ENCODE results near the gene RABGAP1L.
"Not testable (repeated sequence)": the region's sequence is repeated elsewhere in the genome, so short reads cannot be mapped to it uniquely, and the experiment has no call there.

RABGAP1L gene

GRCh38 chr1:174428739-174429138 lies 269.4 kb downstream of the RABGAP1L start:
- DNase-seq (ENCODE audit: low spot score): no peak

GRCh38 chr1:174433451-174433850 lies 274.1 kb downstream of the RABGAP1L start:
- DNase-seq (ENCODE audit: low spot score): no peak

DNA sequence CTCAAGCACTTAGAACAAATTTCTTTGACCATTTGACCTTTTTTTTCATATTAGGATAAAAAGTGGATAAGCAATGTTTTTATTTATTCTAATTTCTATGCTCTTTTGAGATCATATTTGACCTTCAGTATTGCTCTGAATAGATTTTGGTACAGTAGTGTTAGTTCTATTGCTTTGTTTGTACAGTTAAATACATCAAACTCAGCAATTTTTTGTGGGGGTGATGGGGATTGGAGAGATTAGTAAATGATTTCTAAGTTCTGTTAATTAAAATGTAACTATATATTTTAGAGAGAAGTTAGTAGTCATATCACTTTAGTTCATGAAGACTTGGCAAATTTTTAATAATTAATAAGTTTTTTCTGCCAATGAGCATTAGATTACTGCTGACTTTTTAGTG lies 286.0 kb downstream of the RABGAP1L start:
- DNase-seq (ENCODE audit: low spot score): no peak

DNA sequence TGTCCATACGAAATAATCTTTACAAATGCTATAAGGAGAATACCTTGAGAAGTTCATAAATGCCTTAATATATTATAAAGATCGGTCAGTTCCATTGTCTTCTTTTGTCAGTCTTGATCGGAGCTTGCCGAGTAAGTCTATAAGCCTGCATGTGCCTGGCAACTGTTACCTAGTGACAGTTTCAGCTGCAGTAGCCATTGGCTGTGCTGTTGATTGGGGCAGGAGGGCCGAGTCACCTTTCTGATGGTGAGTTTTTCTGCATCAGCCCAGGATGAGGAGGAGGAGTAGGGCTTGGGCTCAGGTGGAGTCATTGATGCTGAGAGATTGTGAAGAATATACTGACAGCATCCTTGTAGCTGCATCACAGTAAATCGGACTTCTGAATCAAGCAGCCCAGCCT lies 286.5 kb downstream of the RABGAP1L start:
- DNase-seq (ENCODE audit: low spot score): no peak

- DNase-seq (ENCODE audit: low spot score): no peak
Observed at GRCh38 chr1:174447866-174448530, 288.7 kb downstream of the RABGAP1L start, which contains the start of gene GPR52. TSS of gene GPR52 (plus strand) at chr1:174447964. CDS start at chr1:174448112, 148 bp downstream.

DNA sequence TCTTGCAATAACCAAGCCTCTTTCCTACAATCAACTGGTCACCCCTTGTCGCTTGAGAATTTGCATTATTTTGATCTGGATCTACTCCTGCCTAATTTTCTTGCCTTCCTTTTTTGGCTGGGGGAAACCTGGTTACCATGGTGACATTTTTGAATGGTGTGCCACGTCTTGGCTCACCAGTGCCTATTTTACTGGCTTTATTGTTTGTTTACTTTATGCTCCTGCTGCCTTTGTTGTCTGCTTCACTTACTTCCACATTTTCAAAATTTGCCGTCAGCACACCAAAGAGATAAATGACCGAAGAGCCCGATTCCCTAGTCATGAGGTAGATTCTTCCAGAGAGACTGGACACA lies 289.2 kb downstream of the RABGAP1L start:
- no peak for DNase-seq (ENCODE audit: low spot score)

- DNase-seq (ENCODE audit: low spot score): no peak
Observed at GRCh38 chr1:174448974-174449373, 289.7 kb downstream of the RABGAP1L start.

- DNase-seq (ENCODE audit: low spot score): no peak
Observed at GRCh38 chr1:174451408-174451807, 292.1 kb downstream of the RABGAP1L start.

DNA sequence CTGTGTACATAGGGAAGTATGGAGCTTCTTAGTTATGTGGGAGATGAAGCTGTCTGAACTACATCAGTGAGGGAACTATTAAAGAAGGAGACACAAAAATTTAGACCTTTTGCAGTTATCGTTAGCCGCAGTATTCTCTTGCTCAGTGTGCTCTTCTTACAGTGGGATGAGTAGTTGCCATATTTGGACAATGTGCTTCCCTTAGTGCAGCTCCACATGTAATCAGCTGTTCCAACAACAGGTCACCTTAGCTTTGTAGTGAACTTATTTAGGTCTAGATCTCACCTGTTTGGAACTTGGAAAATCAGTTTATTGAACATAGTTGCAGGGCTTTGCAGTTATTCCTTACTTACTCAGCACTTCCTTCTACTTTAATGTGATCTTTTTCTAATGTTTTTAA lies 306.5 kb downstream of the RABGAP1L start:
- no peak for DNase-seq (ENCODE audit: low spot score)

- no peak for DNase-seq (ENCODE audit: low spot score)
Observed at GRCh38 chr1:174466607-174467006, 307.3 kb downstream of the RABGAP1L start.

- no peak for DNase-seq (ENCODE audit: low spot score)
Observed at GRCh38 chr1:174469052-174469451, 309.7 kb downstream of the RABGAP1L start.

DNA sequence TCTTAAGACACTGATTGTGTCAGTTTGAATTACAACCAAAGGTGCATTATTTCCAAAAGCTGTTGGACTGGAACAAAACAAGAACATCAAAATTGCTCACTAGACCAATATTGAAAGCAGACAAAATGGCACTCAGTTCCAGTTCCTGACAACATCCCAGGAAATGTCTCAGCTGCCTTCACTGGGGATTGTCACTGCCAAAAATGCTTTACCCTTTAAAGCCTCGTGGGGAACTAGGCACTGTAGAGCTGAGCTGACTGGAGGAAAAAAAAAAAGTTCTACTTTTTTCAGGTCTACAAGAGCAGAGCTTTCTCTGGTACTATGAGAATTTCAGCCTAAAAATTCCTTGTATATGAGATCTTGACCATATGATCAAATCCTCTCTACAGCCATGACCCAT lies 310.4 kb downstream of the RABGAP1L start:
- no peak for DNase-seq (ENCODE audit: low spot score)

DNA sequence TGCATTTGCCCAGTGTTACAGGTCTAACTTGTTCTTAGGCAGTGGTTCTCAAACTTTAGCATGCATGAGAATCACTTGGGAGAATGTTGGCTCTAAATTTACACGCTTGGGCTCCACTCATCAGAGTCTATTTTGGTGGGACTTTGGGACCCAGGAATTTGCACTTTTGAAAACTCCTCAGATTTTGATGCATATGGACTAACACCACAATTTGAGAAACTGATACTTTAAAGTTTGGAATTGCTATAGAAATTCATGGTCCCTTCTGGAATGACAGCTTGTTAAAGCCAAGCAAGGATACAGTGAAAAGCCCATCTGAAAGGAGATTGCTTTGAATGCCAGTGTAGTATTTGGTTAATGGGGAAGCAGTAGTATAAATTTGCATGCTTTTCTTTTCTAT lies 320.0 kb downstream of the RABGAP1L start:
- no peak for DNase-seq (ENCODE audit: low spot score)

GRCh38 chr1:174480324-174480723 lies 321.0 kb downstream of the RABGAP1L start:
- DNase-seq (ENCODE audit: low spot score): no peak

DNA sequence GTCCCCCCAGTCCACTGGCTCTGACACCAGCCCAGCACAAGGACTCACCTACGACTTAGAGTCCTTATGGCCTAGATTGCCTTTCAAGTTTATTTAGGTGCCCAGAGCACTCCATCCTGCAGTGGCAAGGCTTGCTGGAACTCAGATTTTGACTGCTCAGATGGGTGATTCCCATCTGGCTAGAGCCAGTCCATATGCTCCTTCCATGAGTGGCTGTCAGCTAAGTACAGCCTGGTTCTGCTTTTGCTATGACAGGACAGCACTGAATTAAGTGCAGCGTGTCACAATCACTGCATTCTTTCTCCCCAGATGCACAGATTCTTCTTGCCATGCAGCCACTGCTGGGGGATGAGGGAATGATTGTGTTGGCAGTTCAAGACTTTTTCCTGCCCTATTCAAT lies 332.3 kb downstream of the RABGAP1L start:
- no peak for DNase-seq (ENCODE audit: low spot score)

DNA sequence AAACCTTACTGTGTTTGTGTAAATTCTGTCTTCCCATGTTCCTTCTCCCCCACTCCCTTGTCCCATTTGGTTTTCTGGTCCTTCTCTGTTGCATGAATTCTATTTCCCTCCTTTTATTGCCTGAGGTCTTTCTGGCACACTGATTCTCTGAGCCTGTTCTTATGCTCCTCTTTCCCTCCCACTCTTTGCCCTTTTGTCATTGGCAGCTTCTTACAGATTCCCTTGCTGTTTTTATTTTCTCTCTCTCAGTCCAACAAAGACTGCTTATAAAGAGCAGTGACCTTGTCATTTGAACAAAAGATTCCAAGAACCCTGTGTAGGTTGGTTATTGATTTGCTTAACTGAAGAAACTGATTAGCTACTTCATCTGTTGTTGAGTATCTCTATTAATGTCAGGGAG lies 338.2 kb downstream of the RABGAP1L start:
- peak; percentile 50 for DNase-seq (ENCODE audit: low spot score)

- DNase-seq (ENCODE audit: low spot score): not testable (repeated sequence)
Observed at GRCh38 chr1:174516755-174517154, 357.4 kb downstream of the RABGAP1L start.

DNA sequence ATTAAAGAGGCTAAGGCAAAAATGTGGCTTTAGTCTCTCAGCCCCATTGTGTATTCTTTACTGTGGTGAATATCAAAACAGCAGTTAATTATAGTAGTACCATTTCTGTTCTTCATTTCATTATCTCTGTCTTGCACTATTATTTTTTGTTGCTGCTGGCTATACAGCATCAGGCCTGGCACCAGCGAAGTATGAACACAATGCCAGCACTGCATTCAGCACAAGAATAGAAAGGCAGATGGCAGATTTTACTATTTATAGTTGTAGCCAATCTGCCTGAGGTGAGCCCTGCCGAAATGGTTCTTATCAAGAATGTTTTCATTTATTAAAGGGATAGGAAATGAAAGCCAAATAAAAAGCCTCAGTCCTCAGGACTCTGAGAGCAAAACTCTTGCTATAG lies 360.5 kb downstream of the RABGAP1L start:
- no peak for DNase-seq (ENCODE audit: low spot score)

- DNase-seq (ENCODE audit: low spot score): no peak
Observed at GRCh38 chr1:174531751-174532150, 372.4 kb downstream of the RABGAP1L start.

DNA sequence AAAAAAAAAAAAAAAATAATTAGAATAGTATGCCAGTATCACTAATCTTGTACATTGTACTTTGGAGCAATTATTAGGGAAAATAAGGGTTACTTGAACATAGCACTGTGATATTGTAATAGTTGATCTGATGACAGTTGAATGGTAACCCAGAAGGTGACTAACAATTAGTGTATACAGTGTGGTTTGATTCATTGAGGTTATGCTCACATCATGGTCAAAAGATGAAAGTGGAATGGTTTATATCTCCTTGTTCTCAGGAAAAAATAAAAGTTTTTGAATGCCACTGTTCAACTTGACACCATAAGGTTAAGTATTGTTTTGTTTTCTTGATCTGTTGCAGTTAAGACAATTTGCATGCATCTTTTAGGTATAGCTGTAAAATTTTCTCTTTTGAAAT lies 375.5 kb downstream of the RABGAP1L start:
- DNase-seq (ENCODE audit: low spot score): no peak

- DNase-seq (ENCODE audit: low spot score): no peak
Observed at GRCh38 chr1:174535207-174535606, 375.9 kb downstream of the RABGAP1L start.

DNA sequence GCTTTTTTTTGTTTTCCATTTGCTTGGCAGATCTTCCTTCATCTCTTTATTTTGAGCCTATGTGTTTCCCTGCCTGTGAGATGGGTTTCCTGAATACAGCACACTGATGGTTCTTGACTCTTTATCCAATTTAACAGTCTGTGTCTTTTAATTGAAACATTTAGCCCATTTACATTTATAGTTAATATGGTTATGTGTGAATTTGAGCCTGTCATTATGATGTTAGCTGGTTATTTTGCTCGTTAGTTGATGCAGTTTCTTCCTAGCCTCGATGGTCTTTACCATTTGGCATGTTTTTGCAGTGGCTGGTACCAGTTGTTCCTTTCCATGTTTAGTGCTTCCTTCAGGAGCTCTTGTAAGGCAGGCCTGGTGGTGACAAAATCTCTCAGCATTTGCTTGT lies 384.1 kb downstream of the RABGAP1L start:
- DNase-seq (ENCODE audit: low spot score): not testable (repeated sequence)

DNA sequence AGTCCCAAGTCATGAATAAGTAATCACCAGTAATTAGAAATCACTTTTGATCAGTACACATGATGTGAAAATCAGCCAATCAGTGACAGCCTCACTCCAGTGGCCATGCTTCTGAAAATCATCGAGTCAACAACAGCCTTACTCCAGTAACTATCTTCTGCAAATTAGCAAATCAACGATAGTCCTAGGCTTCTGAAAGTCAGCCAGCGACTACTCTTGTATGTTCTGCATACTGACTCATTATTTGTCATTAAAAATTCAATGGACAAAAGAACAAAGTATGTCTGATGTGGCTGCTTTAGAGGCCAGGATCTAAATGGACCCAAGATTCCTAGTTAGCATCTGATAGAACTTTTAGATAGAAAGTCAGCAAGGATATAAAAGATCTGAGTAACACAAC lies 391.0 kb downstream of the RABGAP1L start:
- DNase-seq (ENCODE audit: low spot score): peak; percentile 28

DNA sequence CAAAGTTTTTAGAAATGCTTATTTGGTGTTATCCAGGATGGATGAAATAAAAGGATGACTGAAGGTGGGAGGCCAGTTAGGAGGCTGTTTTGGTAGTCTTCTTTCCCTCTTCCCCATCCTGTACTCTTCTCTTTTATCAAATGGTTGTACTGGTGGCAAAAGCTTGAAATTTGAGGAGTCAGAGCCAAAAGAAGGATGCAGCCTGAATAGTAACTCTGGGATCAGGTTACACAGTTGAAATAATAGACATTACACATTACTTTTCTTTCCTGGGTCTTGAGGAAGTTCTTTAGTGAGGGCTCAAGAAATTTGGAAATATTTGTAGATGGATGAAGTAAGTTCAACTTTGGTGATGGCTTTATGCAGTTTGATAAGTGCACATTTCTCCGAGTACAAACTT lies 397.1 kb downstream of the RABGAP1L start:
- DNase-seq (ENCODE audit: low spot score): no peak

GRCh38 chr1:174568551-174568950 lies 409.2 kb downstream of the RABGAP1L start:
- no peak for DNase-seq (ENCODE audit: low spot score)

Data from COLO829 (cell line).